Measurements from ENCODE around the gene USP10.
A peak's percentile ranks its signal among the peaks of the same experiment; 100 is the strongest.
"Not testable (repeated sequence)": the region's sequence is repeated elsewhere in the genome, so short reads cannot be mapped to it uniquely, and the experiment has no call there.

Gene USP10

GRCh38 chr16:84726669-84727467, 27.1 kb downstream of the USP10 start:
- DNase-seq (ENCODE audit: low spot score) = peak; percentile 63

GRCh38 chr16:84728853-84729424, 29.1 kb downstream of the USP10 start:
- DNase-seq (ENCODE audit: low spot score) = no peak

- peak; percentile 55 for DNase-seq (ENCODE audit: low spot score)
Measured at GRCh38 chr16:84729716-84730320, 30.0 kb downstream of the USP10 start.

- DNase-seq (ENCODE audit: low spot score) = peak; percentile 81
Measured at GRCh38 chr16:84730406-84731106, 30.8 kb downstream of the USP10 start.

GRCh38 chr16:84732332-84732673, 32.5 kb downstream of the USP10 start:
- not testable (repeated sequence) for DNase-seq (ENCODE audit: low spot score)

- no peak for DNase-seq (ENCODE audit: low spot score)
Measured at GRCh38 chr16:84732674-84733352, 33.0 kb downstream of the USP10 start.

GRCh38 chr16:84735849-84736586, 36.2 kb downstream of the USP10 start:
- DNase-seq (ENCODE audit: low spot score) = no peak

GRCh38 chr16:84737192-84738011, 37.6 kb downstream of the USP10 start:
- DNase-seq (ENCODE audit: low spot score) = no peak

- peak; percentile 92 for DNase-seq (ENCODE audit: low spot score)
Measured at GRCh38 chr16:84738255-84739038, 38.6 kb downstream of the USP10 start.

- DNase-seq (ENCODE audit: low spot score) = no peak
Measured at GRCh38 chr16:84739349-84740124, 39.7 kb downstream of the USP10 start.

- no peak for DNase-seq (ENCODE audit: low spot score)
Measured at GRCh38 chr16:84740596-84741116, 40.9 kb downstream of the USP10 start.

GRCh38 chr16:84741340-84741830, 41.6 kb downstream of the USP10 start:
- DNase-seq (ENCODE audit: low spot score) = no peak

- DNase-seq (ENCODE audit: low spot score) = no peak
Measured at GRCh38 chr16:84742641-84743092, 42.9 kb downstream of the USP10 start.

- DNase-seq (ENCODE audit: low spot score) = no peak
Measured at GRCh38 chr16:84746231-84746630, 46.4 kb downstream of the USP10 start.

- no peak for DNase-seq (ENCODE audit: low spot score)
Measured at GRCh38 chr16:84746875-84747274, 47.1 kb downstream of the USP10 start.

GRCh38 chr16:84748247-84748646, 48.4 kb downstream of the USP10 start:
- DNase-seq (ENCODE audit: low spot score) = not testable (repeated sequence)

GRCh38 chr16:84749072-84749471, 49.3 kb downstream of the USP10 start:
- DNase-seq (ENCODE audit: low spot score) = no peak

GRCh38 chr16:84749815-84750214, 50.0 kb downstream of the USP10 start:
- DNase-seq (ENCODE audit: low spot score) = no peak

Measured in NAMALWA (cell line).